Measurements from ENCODE around the gene HRH2. TPM values are rescaled to one million over a fixed set of nuclear protein-coding genes. Genes with fewer than 3 reads are reported as not detected.
"Not testable (repeated sequence)": the region's sequence is repeated elsewhere in the genome, so short reads cannot be mapped to it uniquely, and the experiment has no call there.

HRH2 gene
- polyA plus RNA-seq = 1 to 10 TPM in 2 of 3 donors, under 1 TPM in 1; 0.69 to 7.0 (median 4.7) TPM

GRCh38 chr5:175657593-175658271 lies at the start of gene HRH2:
TSS of gene HRH2 (plus strand) at chr5:175658071. CDS start at chr5:175683234, 25,163 bp downstream.
- H3K27ac ChIP-seq (ENCODE audit: low read depth, low read length) = no peak within 1 kb of the TSS
- 1 to 3% (median 1%) methylated on average over 31 to 58 of the region's 58 CpGs for WGBS, 3 donors

- H3K27ac ChIP-seq (ENCODE audit: low read depth, low read length) = no peak overlapping the region
Observed at GRCh38 chr5:175609526-175609925, 48.3 kb upstream of the HRH2 start.

GRCh38 chr5:175610381-175610780 lies 47.5 kb upstream of the HRH2 start:
- no peak overlapping the region for H3K27ac ChIP-seq (ENCODE audit: low read depth, low read length)

More at GRCh38 chr5:175609526-175609925, 48.3 kb upstream of the HRH2 start:
- 85 to 88% (median 87%) methylated on average over 11 of the region's 11 CpGs for WGBS, 3 donors

GRCh38 chr5:175610898-175611297 lies 47.0 kb upstream of the HRH2 start:
- WGBS, 3 donors = 49 to 91% (median 59%) methylated on average over 3 of the region's 3 CpGs
- no peak overlapping the region for H3K27ac ChIP-seq (ENCODE audit: low read depth, low read length)

More at GRCh38 chr5:175610381-175610780, 47.5 kb upstream of the HRH2 start:
- WGBS, 3 donors = 86 to 94% (median 87%) methylated on average over 5 of the region's 5 CpGs

GRCh38 chr5:175614223-175614815 lies 43.6 kb upstream of the HRH2 start:
- WGBS, 3 donors = 57 to 76% (median 74%) methylated on average over 7 of the region's 7 CpGs
- no peak overlapping the region for H3K27ac ChIP-seq (ENCODE audit: low read depth, low read length)

GRCh38 chr5:175614861-175615260 lies 43.0 kb upstream of the HRH2 start:
- H3K27ac ChIP-seq (ENCODE audit: low read depth, low read length) = no peak overlapping the region
- 61 to 73% (median 70%) methylated on average over 3 of the region's 3 CpGs for WGBS, 3 donors

- WGBS, 3 donors = 83 to 90% (median 84%) methylated on average over 5 of the region's 5 CpGs
- H3K27ac ChIP-seq (ENCODE audit: low read depth, low read length) = no peak overlapping the region
Observed at GRCh38 chr5:175616083-175616482, 41.8 kb upstream of the HRH2 start.

GRCh38 chr5:175616527-175616926 lies 41.3 kb upstream of the HRH2 start:
- 90 to 93% (median 91%) methylated on average over 13 of the region's 13 CpGs for WGBS, 3 donors
- not testable (repeated sequence) for H3K27ac ChIP-seq (ENCODE audit: low read depth, low read length)

- 54 to 75% (median 59%) methylated on average over 6 of the region's 6 CpGs for WGBS, 3 donors
- H3K27ac ChIP-seq (ENCODE audit: low read depth, low read length) = no peak overlapping the region
Observed at GRCh38 chr5:175617447-175617846, 40.4 kb upstream of the HRH2 start.

- no peak overlapping the region for H3K27ac ChIP-seq (ENCODE audit: low read depth, low read length)
- 57 to 85% (median 79%) methylated on average over 1 of the region's 1 CpG for WGBS, 3 donors
Observed at GRCh38 chr5:175620527-175620926, 37.3 kb upstream of the HRH2 start.

- WGBS, 3 donors = 76 to 83% (median 79%) methylated on average over 1 of the region's 1 CpG
- H3K27ac ChIP-seq (ENCODE audit: low read depth, low read length) = no peak overlapping the region
Observed at GRCh38 chr5:175621971-175622370, 35.9 kb upstream of the HRH2 start.

- no peak overlapping the region for H3K27ac ChIP-seq (ENCODE audit: low read depth, low read length)
- 52 to 60% (median 58%) methylated on average over 7 of the region's 7 CpGs for WGBS, 3 donors
Observed at GRCh38 chr5:175623088-175623487, 34.8 kb upstream of the HRH2 start.

GRCh38 chr5:175624316-175624715 lies 33.6 kb upstream of the HRH2 start:
- WGBS, 3 donors = 16 to 61% (median 59%) methylated on average over 3 of the region's 3 CpGs
- no peak overlapping the region for H3K27ac ChIP-seq (ENCODE audit: low read depth, low read length)

GRCh38 chr5:175627005-175627404 lies 30.9 kb upstream of the HRH2 start:
- H3K27ac ChIP-seq (ENCODE audit: low read depth, low read length) = no peak overlapping the region
- 63 to 76% (median 72%) methylated on average over 5 of the region's 5 CpGs for WGBS, 3 donors

GRCh38 chr5:175627739-175628138 lies 30.1 kb upstream of the HRH2 start:
- no peak overlapping the region for H3K27ac ChIP-seq (ENCODE audit: low read depth, low read length)
- 75 to 86% (median 79%) methylated on average over 4 of the region's 4 CpGs for WGBS, 3 donors

- H3K27ac ChIP-seq (ENCODE audit: low read depth, low read length) = no peak overlapping the region
- WGBS, 3 donors = 84 to 87% (median 86%) methylated on average over 8 of the region's 8 CpGs
Observed at GRCh38 chr5:175628668-175629067, 29.2 kb upstream of the HRH2 start.

GRCh38 chr5:175629261-175629660 lies 28.6 kb upstream of the HRH2 start:
- 79 to 91% (median 88%) methylated on average over 6 of the region's 6 CpGs for WGBS, 3 donors
- H3K27ac ChIP-seq (ENCODE audit: low read depth, low read length) = no peak overlapping the region

- 50 to 84% (median 75%) methylated on average over 1 of the region's 1 CpG for WGBS, 3 donors
Observed at GRCh38 chr5:175629793-175630192, 28.1 kb upstream of the HRH2 start.

GRCh38 chr5:175635854-175636584 lies 21.9 kb upstream of the HRH2 start:
- 69 to 75% (median 72%) methylated on average over 6 to 7 of the region's 7 CpGs for WGBS, 3 donors
- H3K27ac ChIP-seq (ENCODE audit: low read depth, low read length) = no peak overlapping the region

More at GRCh38 chr5:175629793-175630192, 28.1 kb upstream of the HRH2 start:
- no peak overlapping the region for H3K27ac ChIP-seq (ENCODE audit: low read depth, low read length)
